Liver (tissue), 3 donors: Measurements from ENCODE around the gene ALG12.

Source experiments
- EGR1 ChIP-seq, 2 donors: IDR thresholded peaks; 2 replicates each; pipeline ENCODE4 v1.6.1; 2016 to 2018; ENCODE audit warnings: antibody characterized with exemption in 2 of 2, low read depth in 2 of 2
- JUND ChIP-seq, 2 donors: IDR thresholded peaks; 2 replicates each; pipeline ENCODE4 v1.6.1; 2016; ENCODE audit warnings: antibody characterized with exemption in 2 of 2
- RAD21 ChIP-seq, 2 donors: IDR thresholded peaks; 2 replicates each; pipeline ENCODE4 v1.6.1; 2016; ENCODE audit warnings: antibody characterized with exemption in 2 of 2, mild to moderate bottlenecking in 2 of 2
- SP1 ChIP-seq: IDR thresholded peaks from 2 replicates; pipeline ENCODE4 v1.6.1; 2018; ENCODE audit warnings: antibody characterized with exemption, mild to moderate bottlenecking
- YY1 ChIP-seq: IDR thresholded peaks from 2 replicates; pipeline ENCODE4 v1.6.1; 2016; ENCODE audit warnings: antibody characterized with exemption, mild to moderate bottlenecking
- TF ChIP-seq, protein P1 (sequence below): IDR thresholded peaks from 2 replicates; pipeline ENCODE4 v1.6.1; 2016; ENCODE audit warnings: antibody characterized with exemption
- TF ChIP-seq, protein P2 (sequence below): fragments of 150-350 bp; IDR thresholded peaks from 2 replicates; pipeline ENCODE4 v1.5.1; 2017; ENCODE audit warnings: improper control_type of control experiment, low read depth, low read length; ENCODE audit not compliant: missing input control
- TF ChIP-seq, protein P3 (sequence below): IDR thresholded peaks from 2 replicates; pipeline ENCODE4 v1.6.1; 2016; ENCODE audit warnings: antibody characterized with exemption, mild to moderate bottlenecking
- TF ChIP-seq, protein P4 (sequence below): IDR thresholded peaks from 2 replicates; pipeline ENCODE4 v1.6.1; 2016; ENCODE audit warnings: antibody characterized with exemption
- donor health status: healthy.
- donor health status: healthy.

DNA sequence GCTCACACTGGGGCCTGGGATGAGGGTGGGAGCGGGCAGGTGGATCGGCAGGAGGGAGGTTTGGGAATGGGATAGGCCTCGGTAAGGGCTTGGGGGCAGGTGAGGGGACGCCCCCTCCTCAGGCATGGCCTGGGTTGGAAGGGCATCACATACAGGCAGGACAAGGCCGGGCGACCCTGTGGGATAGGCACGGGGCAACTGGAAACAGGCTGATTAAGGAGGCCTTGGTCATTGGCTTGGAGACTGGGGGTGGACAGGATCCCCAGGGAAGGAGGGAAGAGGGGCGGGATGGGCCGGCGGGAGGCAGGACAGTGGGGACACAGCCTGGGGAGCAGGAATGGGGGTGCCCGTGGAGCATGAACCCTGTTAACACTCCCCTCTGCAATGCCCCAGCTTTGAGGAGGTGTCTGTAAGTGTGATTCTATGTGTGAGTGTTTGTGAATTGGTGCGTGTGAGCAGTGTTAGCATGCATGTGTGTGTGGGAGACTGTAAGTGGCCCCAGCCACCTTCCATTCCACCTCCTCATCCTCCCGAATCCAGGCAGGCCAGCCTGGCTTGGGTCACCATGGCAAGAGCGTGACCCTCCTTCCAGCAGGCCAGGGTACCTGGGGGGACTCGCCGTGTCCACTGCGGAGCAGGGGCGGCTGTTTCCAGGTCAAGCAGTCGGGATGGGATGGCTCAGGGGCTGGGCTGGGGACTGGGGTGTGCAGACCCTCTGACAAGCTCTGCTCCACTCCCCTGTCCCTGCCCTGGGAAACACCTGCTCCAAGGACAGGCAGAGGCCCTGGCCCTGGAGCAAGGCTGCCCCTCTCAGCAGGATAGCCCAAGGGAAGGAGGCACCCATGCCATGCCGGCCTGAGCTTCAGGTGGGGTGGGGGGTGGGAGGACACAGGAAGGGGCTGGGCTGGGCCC, 38.9 kb upstream of the ALG12 start:
- TF ChIP-seq, protein P1, sequence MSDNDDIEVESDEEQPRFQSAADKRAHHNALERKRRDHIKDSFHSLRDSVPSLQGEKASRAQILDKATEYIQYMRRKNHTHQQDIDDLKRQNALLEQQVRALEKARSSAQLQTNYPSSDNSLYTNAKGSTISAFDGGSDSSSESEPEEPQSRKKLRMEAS: no peak
- TF ChIP-seq, protein P2, sequence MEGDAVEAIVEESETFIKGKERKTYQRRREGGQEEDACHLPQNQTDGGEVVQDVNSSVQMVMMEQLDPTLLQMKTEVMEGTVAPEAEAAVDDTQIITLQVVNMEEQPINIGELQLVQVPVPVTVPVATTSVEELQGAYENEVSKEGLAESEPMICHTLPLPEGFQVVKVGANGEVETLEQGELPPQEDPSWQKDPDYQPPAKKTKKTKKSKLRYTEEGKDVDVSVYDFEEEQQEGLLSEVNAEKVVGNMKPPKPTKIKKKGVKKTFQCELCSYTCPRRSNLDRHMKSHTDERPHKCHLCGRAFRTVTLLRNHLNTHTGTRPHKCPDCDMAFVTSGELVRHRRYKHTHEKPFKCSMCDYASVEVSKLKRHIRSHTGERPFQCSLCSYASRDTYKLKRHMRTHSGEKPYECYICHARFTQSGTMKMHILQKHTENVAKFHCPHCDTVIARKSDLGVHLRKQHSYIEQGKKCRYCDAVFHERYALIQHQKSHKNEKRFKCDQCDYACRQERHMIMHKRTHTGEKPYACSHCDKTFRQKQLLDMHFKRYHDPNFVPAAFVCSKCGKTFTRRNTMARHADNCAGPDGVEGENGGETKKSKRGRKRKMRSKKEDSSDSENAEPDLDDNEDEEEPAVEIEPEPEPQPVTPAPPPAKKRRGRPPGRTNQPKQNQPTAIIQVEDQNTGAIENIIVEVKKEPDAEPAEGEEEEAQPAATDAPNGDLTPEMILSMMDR: no peak
- TF ChIP-seq RAD21 (IDR thresholded peaks at IDR 0.05) (no peak), YY1 (no peak), JUND (IDR thresholded peaks at IDR 0.05) (no peak), SP1 (no peak), EGR1 (IDR thresholded peaks at IDR 0.05; ENCODE audit: low read depth in 2 of 2) (no peak)
- TF ChIP-seq, protein P3, sequence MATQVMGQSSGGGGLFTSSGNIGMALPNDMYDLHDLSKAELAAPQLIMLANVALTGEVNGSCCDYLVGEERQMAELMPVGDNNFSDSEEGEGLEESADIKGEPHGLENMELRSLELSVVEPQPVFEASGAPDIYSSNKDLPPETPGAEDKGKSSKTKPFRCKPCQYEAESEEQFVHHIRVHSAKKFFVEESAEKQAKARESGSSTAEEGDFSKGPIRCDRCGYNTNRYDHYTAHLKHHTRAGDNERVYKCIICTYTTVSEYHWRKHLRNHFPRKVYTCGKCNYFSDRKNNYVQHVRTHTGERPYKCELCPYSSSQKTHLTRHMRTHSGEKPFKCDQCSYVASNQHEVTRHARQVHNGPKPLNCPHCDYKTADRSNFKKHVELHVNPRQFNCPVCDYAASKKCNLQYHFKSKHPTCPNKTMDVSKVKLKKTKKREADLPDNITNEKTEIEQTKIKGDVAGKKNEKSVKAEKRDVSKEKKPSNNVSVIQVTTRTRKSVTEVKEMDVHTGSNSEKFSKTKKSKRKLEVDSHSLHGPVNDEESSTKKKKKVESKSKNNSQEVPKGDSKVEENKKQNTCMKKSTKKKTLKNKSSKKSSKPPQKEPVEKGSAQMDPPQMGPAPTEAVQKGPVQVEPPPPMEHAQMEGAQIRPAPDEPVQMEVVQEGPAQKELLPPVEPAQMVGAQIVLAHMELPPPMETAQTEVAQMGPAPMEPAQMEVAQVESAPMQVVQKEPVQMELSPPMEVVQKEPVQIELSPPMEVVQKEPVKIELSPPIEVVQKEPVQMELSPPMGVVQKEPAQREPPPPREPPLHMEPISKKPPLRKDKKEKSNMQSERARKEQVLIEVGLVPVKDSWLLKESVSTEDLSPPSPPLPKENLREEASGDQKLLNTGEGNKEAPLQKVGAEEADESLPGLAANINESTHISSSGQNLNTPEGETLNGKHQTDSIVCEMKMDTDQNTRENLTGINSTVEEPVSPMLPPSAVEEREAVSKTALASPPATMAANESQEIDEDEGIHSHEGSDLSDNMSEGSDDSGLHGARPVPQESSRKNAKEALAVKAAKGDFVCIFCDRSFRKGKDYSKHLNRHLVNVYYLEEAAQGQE: no peak
- TF ChIP-seq, protein P4, sequence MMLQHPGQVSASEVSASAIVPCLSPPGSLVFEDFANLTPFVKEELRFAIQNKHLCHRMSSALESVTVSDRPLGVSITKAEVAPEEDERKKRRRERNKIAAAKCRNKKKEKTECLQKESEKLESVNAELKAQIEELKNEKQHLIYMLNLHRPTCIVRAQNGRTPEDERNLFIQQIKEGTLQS: no peak
